Measurements from ENCODE around the gene TOLLIP. TPM values are rescaled to one million over a fixed set of nuclear protein-coding genes. Genes with fewer than 3 reads are reported as not detected.
A peak's percentile ranks its signal among the peaks of the same experiment; 100 is the strongest.
"Not testable (repeated sequence)": the region's sequence is repeated elsewhere in the genome, so short reads cannot be mapped to it uniquely, and the experiment has no call there.

The TOLLIP gene
- total RNA-seq, 1 donor from 2014 or later: 128 TPM

DNA sequence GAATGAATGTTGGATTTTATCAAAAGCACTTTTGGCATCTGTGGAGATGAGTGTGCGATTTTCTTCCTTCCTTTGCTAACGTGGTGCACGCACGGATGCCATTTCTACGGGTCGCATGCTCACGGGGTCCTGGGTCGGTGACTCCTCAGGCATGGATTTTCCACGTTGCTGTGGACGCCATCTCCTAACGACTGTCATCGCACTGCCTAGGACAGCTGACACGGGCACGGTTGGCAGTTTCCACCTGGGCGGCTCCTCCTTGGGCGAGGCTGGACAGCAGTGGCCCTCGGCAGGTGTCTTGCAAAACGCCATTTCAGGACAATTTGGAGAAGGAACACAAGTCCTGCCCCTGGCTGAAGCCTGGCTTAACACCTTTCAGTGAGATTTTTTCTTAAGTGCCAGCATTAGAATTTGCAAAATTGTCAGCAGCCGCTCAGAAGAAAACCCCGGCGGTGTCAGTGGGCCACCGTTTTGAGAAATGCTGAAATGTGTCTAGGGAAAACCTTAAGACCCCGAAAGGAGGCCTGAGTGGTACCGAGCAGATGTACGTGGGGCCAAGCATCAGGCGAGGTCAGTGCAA lies 34.7 kb upstream of the TOLLIP start:
- peak; percentile 38 for DNase-seq (ENCODE audit: low spot score)
- no peak for ATAC-seq

DNA sequence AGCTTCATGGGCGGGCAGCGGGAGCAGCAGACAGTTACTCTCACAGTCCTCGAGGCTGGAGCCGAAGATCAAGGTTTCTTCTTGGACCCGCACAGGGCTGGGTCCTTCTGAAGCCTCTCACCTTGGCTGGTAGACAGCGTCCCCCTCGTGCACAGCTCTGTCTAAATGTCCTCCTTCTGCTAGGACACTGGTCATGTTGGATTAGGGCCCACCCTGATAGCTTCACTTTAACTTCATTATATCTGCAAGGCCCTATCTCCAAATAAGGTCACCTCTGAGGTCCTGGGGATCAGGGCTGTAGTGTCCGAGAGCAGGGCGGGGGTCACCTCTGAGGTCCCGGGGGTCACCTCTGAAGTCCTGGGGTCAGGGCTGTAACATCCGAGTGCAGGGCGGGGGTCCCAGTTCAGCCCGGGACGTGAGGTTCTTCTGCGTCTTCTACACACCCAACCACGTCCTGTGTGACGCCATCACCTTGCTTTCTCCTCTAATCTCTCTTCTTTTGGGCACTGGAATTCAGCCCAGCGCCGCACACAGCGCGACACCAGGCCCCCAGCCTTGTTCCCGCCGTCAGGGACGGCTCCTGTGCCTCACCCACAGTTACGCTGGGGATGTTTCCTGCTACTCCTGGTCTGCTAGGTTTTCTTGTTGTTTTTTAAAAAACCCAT lies 34.1 kb upstream of the TOLLIP start:
- DNase-seq (ENCODE audit: low spot score) (peak; percentile 33), ATAC-seq (no peak)

DNA sequence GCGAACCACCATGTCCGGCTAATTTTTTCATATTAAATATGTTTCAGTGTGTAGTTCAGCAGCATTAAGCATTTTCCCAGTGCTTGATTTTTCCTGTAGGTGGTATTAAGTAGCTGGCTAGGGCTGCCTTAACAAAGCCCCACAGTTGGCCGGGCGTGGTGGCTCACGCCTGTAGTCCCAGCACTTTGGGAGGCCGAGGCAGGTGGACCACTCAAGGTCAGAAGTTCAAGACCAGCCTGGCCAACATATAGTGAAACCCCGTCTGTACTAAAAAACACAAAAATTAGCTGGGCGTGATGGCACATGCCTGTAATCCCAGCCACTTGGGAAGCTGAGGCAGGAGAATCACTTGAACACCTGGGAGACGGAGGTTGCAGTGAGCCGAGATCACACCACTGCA lies 33.5 kb upstream of the TOLLIP start:
- ATAC-seq (no peak), DNase-seq (ENCODE audit: low spot score) (peak; percentile 22)

DNA sequence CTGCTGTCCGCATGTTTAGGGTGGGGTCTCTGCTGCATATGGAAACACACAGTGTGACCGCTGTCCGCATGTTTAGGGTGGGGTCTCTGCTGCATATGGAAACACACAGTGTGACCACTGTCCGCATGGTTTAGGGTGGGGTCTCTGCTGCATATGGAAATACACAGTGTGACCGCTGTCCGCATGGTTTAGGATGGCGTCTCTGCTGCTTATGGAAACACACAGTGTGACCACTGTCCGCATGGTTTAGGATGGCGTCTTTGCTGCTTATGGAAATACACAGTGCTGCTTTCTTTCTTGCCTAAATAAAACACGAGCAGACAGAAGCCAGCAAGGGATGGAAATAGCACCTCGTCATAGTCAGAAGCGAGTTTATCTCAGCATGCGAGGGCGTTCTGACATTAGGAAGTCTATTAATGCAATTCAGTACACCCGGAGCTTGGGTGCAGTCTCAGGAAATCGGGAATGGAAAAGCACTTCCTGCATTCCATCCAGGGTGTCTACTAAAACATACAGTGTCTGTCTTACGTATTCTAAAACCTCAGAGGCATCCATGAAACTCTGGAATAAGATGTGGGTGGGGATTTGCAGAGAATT lies 32.6 kb upstream of the TOLLIP start:
- DNase-seq (ENCODE audit: low spot score) (peak; percentile 19), ATAC-seq (no peak)

DNA sequence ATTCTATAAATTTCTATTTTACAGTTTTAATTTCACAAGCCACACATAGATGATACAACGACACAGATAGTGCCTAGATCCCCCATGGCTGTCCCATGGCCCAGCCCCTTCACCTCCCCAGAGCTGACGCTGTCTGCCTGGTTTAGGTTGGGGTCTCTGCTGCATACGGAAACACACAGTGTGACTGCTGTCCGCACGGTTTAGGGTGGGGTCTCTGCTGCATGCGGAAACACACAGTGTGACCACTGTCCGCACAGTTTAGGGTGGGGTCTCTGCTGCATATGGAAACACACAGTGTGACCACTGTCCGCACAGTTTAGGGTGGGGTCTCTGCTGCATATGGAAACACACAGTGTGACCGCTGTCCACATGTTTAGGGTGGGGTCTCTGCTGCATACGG lies 31.8 kb upstream of the TOLLIP start:
- peak; percentile 33 for DNase-seq (ENCODE audit: low spot score)
- ATAC-seq: not testable (repeated sequence)

DNA sequence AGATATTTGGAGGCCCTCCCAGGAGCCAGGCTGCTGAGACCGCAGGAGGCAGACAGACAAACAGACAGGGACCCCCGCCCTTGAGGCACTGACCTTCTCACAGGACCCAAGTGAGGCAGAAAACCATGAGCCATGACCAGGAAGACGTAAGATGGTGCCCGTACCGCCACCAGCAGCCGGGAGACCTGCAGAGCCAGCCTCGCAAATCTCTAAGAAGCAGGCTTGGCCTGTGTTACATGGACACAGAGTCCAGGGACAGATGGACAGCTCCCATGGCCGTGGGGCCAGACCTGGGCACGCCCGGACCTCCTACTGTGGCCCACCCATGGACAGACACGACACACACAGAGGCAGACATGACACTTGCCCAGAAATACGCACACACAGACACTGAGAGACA lies 30.7 kb upstream of the TOLLIP start:
- ATAC-seq: no peak

DNA sequence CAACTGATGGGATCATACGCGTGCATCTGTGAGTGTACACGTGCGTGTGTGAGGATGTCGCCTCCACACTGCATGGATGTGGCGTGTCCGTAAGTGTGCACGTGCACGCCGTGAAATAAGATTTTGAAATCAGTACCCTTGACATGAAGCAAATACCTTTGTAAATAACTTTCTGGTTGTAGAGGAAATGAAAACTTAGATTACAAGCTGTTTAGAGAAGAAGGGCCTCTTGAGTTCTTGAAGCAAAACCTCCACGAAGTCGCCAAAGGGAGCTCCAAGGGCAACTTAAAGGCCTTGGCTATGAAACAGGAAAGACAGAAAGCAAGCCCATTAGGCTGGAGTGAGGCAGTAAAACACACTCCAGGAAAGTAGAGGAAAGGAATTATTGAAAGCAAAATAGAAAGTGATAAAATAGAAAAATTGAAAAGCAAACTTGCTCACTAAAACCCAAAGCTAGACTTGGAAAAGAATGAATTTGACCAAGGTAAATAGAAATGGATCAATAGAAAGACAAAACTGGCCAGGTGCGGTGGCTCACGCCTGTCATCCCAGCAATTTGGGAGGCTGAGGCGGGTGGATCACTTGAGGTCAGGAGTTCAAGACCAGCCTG lies 29.7 kb upstream of the TOLLIP start:
- ATAC-seq (no peak), DNase-seq (ENCODE audit: low spot score) (no peak)

More for the DNA sequence above, 30.7 kb upstream of the TOLLIP start:
- DNase-seq (ENCODE audit: low spot score): peak; percentile 36

DNA sequence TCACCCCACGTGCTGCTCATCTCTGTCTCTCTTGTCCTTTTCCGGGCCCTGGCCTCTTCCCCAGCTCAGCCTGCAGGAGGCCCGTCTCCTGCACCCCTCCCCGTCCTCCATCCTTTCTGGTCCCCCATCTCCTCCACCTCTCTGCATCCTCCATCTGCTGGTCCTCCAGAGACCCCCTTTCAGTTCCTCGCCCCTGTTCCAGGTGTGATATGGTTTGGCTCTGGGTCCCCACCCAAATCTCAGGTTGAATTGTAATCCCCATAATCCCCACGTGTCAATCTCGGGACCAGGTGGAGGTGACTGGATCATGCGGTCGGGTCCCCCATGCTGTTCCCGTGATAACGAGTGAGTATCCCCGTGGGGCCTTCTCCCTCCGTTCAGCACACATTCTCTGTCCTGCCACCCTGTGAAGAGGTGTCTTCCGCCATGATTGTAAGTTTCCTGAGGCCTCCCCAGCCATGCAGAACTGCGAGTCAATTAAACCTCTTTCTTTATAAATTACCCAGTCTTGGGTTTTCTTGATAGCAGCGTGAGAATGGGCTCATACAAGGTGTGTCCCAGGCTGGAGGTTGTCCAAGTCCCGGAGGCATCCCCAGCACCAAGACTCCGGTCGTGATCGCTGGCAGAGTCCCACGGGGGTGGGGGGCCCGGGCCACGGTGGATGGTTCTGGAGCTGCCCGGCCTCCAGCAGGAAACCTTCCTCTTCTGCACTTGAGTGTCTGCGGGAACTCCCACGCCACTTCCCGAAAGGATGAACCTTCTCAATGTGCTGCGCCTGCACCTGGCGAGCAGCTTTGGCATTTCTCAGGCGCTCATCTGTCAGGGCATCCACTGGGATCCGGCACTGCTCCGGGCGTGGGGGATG lies 29.0 kb upstream of the TOLLIP start:
- ATAC-seq (no peak), DNase-seq (ENCODE audit: low spot score) (peak; percentile 52)

DNA sequence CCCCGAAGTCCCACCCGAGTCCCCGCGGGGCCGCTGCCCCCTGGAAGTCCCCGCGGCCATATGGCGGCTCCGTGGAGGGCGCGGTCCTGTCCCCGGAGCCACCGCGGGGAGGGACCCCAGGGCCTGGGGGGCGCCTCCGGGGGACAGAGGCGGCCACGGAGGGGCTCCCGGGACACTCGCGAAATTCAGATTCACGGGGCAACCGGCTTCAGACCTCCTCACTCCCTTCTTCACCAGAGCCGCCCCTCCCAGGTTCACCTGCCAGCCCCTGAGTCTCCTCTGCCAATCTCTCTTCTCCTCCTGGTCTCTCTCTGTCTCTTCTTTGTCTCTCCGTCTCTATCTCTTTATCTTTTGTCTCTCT lies 28.2 kb upstream of the TOLLIP start:
- DNase-seq (ENCODE audit: low spot score) (no peak), ATAC-seq (no peak)

DNA sequence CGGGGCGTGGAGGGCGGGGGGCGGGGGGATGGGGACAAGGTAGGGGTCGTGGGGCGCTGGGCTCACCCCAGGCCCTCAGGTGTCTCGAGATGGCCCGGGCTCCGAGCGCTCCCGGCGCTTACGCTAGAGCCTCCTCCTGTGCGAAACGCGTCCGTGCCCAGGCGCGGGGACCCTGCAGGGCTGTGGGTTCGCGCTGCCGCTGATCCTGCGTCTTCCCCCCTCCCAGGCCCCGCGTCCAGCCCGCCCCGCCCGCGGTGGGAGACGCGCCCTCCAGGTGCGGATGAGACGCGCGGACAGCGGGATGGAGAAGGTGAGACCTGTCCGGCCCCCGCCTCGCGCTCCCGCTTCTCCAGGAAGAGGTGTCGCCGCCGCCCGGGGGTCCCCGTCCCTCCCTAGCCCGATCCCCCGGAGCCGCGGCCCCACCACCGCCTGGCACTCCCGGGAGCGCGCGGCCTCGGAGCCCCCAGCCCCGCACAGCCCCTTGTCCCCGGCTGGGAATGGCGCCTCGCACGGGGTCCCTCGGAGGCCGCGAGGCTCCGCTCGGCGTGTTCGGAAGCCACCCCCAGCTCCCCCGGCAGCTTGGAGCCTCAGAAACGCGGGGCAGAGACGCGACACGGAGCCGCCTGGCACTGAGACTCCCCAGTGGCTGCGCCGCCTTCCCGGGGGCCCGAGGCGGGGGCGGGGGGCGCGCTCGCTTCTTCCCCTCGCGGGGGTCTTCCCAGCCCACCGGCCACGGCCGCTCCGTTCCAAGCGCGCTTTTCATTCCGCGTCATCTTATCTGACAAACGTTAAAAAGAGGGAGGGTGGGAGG lies 27.6 kb upstream of the TOLLIP start:
- ATAC-seq: peak; percentile 40
- peak; percentile 61 for DNase-seq (ENCODE audit: low spot score)

DNA sequence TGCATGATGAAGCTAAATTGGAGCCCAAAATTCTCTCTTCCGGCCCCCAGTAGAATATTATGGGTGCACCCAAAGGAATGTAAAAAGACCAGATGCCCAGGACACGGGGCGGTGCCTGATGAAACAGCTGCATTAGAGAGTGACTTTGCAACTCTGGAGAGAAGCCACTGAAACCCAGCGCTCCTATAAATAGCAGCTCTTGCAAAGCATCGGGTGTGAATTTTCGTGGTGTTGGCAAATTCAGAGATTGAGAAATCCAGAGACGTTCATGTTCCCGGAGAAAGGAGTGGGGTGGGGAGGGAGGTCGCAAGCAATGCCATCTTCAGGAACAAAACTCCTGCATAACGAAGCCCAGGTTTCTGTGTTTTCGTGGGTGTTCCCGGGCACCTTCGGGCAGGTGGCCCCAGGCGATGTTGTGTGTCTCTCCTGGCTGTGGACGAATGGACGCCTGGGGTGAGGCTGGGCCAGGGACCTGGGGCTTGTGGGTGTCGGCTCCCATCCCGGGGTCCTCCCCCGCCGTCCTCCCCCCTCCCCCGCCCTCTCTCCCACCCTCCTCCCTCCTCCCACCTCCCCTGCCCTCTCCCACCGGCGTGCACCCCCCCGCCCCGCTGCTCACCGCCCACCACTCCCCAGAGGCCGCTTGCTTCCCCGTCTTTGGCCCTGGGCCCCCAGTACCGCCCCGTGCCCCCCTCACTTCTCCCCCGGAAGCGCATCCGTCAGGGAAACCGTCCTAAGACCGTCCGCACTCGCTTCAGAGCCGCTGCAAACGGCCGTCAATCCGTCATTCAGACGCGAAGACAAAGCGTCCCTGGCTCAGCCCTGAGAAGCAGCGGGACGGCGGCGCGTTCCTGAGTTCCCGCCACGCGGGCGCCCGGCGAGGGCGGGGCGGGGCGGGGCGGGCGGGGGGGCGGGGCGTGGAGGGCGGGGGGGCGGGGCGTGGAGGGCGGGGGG lies 26.7 kb upstream of the TOLLIP start:
- ATAC-seq (peak; percentile 83), DNase-seq (ENCODE audit: low spot score) (peak; percentile 70)

DNA sequence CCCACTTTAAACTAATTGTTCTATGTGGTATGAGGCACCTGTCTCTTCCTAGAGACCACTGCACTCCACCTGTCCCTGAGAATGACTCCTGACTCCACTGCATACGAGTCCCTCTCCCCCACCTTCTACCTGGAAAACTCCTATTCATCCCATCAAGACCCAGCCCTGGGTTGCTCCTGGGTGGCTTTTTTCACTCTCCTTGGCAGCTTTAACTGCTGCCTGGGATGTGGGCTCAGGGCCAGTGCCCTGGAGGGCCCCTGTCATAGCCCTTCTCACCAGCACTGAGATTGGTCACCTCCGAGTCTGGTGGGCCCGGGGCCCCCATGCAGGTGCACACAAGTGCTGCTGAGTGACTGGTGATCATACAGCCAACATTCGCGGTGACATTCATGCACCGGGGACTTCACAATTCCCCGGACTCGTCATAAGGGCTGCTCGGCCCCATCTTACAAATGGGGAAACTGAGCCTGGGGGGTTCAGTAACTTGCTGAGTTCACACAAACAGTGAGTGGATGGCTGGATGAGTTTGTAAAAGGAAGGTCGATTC lies 25.9 kb upstream of the TOLLIP start:
- DNase-seq (ENCODE audit: low spot score): peak; percentile 48
- no peak for ATAC-seq

DNA sequence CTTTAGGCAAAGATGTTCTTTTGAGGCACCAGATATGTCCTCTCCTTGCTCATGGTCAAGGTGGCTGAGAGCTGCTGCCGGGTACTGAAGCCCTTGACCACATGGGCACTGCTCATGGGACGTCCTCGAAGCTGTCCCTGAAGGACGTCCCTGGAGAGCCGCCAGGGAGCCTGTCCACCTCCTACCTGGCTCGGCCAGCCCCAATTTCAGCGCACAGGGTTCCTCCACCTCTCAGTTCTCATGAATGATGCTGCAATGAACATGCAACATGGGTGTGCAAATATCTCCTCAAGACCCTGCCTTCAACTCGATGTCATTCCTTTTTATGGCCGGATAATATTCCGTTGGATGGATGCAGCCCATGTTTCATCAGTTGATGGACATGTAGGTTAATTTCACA lies 24.4 kb upstream of the TOLLIP start:
- DNase-seq (ENCODE audit: low spot score): peak; percentile 42
- no peak for ATAC-seq

DNA sequence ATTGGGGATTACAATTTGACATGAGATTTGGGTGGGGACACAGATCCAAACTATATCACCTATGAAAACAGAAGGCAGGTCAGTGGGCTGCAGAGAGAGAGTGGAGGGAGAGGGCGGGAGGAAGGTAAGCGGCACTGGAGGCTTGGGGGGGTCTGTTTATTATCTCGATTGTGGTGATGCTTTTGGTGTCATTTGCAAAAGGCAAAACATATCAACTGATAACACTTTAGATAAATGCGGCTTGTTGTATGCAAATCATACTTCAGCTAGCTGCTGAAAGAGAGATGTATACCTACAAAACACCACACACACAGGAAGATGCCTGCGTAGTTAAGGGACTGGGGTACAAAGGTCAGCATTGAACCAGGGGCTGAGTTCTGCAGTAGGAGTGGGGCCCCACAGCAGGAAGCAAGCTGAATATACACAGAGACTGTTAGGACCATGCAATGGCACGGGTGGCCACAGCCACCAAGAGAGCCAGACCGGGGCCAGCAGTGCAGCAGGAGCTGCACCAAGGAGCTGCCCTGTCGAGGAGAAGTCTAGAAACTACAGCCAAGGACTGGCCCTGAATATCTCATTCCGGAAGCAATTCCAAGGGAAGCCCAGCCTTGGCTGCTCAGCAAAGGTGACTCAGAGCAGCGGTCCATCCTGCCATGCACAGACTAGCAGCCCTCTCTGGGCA lies 23.8 kb upstream of the TOLLIP start:
- DNase-seq (ENCODE audit: low spot score) (peak; percentile 41), ATAC-seq (no peak)

DNA sequence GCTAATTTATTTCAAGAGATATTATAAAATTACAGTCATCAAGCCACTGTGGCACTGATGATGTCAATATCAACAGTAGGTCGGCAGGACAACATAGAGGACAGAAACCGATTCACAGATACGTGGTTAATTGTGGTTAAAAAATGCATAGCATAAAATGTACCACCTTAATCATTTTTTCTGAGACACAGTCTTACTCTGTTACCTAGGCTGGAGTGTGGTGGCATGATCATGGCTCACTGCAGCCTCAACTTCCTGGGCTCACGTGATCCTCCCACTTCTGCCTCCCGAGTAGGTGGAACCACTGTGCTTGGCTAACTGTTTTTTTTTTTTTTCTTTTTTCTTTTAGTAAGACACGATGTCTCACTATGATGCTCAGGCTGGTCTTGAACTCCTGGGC lies 21.0 kb upstream of the TOLLIP start:
- ATAC-seq (no peak), DNase-seq (ENCODE audit: low spot score) (peak; percentile 27)

DNA sequence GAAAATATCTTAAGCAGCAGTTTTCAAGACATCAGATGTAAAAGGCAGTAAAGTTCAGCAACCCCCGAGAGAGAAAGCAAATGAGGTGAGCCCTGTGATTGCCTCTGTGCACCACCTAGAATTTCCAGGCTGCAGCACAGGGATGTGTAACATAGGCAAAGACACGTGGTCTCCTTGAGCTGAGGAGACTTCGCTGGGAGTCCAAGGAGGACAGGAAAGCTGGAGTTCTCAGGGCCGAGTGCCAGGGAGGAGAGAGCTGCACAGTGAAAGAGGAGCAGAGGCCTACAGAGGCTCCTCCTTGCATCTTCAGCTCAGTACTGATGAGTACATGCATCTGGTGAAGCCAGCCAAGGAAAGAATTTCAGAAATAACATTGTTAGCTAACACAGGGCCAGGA lies 17.6 kb upstream of the TOLLIP start:
- DNase-seq (ENCODE audit: low spot score) (peak; percentile 43), ATAC-seq (no peak)

DNA sequence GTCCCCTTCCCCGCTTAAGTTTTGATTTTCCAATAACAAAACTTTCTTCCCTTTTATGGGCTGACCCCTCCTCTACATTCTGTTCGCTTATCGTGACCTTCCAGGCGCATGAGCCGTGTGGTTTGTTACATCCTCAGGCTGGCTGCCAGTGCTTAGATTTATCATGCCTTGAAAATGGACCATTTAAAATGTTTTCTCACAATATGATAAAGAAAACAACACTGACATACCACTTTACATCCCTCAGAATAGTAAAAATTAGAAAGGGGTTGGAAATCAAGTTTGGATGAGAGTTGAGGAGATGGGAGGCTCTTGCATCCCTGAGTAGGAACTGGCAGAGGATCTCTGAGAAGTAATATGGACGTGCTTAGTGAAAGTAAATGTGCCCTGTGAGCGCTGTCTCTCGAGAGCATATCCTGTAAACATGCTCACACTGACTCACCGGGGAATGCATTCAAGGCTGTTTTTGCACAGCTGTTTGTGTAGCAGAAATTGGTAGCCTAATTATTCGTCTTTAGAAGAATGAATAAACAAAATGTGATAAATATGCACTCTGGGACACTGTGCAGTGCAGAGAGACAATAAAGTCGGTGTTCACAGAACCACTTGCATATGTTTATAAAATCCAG lies 17.1 kb upstream of the TOLLIP start:
- DNase-seq (ENCODE audit: low spot score): peak; percentile 19
- no peak for ATAC-seq

DNA sequence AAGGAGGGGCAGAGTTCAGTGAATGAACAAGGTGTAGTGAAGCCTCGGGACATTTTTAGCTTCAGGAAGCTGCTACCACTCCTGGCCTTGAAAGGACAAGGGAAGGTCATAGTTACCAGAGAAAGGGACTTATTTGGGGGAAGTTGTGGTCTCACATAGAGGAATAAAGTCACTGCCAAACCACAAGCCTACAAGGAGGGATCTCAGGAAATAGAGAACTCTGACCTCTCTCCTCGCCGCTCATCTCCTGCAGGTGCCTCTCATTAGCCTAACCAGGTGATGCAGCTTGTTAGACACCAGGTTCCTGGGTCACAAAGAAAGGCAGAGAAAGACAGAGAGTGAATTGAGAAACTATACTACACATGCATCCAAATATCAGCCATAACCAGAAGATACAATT lies 14.3 kb upstream of the TOLLIP start:
- ATAC-seq: no peak
- peak; percentile 23 for DNase-seq (ENCODE audit: low spot score)

Data from left lobe of liver (tissue), 2 donors.